Karpas-422 (cell line): ENCODE measurements around the gene NFKBIE. TPM values are rescaled to one million over a fixed set of nuclear protein-coding genes. Genes with fewer than 3 reads are reported as not detected.

Source experiments
- DNase-seq: peaks from one replicate; pipeline ENCODE4 v3.0.0-alpha.2; 2015
- H2AFZ ChIP-seq: fragments of 200-600 bp; sonication (generic); 2 replicates; pipeline ENCODE4 v1.6.1; 2014; ENCODE audit warnings: antibody characterized with exemption, low read length, mixed read lengths
- H3K27ac ChIP-seq: fragments of 200-600 bp; sonication (generic); 2 replicates; pipeline ENCODE4 v1.5.1; 2014; ENCODE audit warnings: mild to moderate bottlenecking, low read length, moderate library complexity
- H3K27me3 ChIP-seq: fragments of 200-600 bp; sonication (generic); 2 replicates; pipeline ENCODE4 v1.6.1; 2014; ENCODE audit warnings: low read length, mixed read lengths
- H3K36me3 ChIP-seq: fragments of 200-600 bp; sonication (generic); 2 replicates; pipeline ENCODE4 v1.6.1; 2014; ENCODE audit warnings: low read length, mixed read lengths; ENCODE audit not compliant: insufficient read depth
- H3K4me1 ChIP-seq: fragments of 200-600 bp; sonication (generic); 2 replicates; pipeline ENCODE4 v1.6.1; 2014; ENCODE audit warnings: mild to moderate bottlenecking, low read length, mixed read lengths
- H3K4me2 ChIP-seq: fragments of 200-600 bp; sonication (generic); 2 replicates; pipeline ENCODE4 v1.6.1; 2014; ENCODE audit warnings: low read length, low read depth, mild to moderate bottlenecking; ENCODE audit not compliant: poor library complexity, severe bottlenecking
- H3K4me3 ChIP-seq: fragments of 200-600 bp; sonication (generic); 2 replicates; pipeline ENCODE4 v1.5.1; 2014; ENCODE audit warnings: mild to moderate bottlenecking, antibody characterized with exemption, low read length, mixed read lengths
- H3K79me2 ChIP-seq: fragments of 200-600 bp; sonication (generic); 2 replicates; pipeline ENCODE4 v1.6.1; 2014; ENCODE audit warnings: mild to moderate bottlenecking, low read length, mixed read lengths
- H3K9ac ChIP-seq: fragments of 200-600 bp; sonication (generic); 2 replicates; pipeline ENCODE4 v1.6.0; 2014; ENCODE audit warnings: low read length
- H3K9me2 ChIP-seq: fragments of 200-600 bp; sonication (generic), shearing (Covaris generic); replicated peaks from 2 replicates; pipeline ENCODE4 v1.6.0; 2014; ENCODE audit warnings: mild to moderate bottlenecking, low read length, moderate library complexity; ENCODE audit not compliant: insufficient read depth
- H3K9me3 ChIP-seq: fragments of 300-700, 200-600 bp; sonication (generic); 2 replicates; pipeline ENCODE4 v1.6.1; 2014; ENCODE audit warnings: low read length, mixed read lengths
- H4K20me1 ChIP-seq: fragments of 200-600 bp; sonication (generic); 2 replicates; pipeline ENCODE4 v1.6.1; 2014; ENCODE audit warnings: mild to moderate bottlenecking, antibody characterized with exemption, low read length, low read depth; ENCODE audit not compliant: insufficient read depth
- total RNA-seq: library from RNA; depleted of rRNA; stranded (reverse); fragments of >200 nt; shearing (Covaris generic); gene quantifications from 2 replicates; pipeline ENCODE4 v1.2.3, GENCODE V29; 2014; ENCODE audit warnings: low replicate concordance

The NFKBIE gene
- total RNA-seq, 1 experiment from 2014 or later, result 26.1 TPM

DNA sequence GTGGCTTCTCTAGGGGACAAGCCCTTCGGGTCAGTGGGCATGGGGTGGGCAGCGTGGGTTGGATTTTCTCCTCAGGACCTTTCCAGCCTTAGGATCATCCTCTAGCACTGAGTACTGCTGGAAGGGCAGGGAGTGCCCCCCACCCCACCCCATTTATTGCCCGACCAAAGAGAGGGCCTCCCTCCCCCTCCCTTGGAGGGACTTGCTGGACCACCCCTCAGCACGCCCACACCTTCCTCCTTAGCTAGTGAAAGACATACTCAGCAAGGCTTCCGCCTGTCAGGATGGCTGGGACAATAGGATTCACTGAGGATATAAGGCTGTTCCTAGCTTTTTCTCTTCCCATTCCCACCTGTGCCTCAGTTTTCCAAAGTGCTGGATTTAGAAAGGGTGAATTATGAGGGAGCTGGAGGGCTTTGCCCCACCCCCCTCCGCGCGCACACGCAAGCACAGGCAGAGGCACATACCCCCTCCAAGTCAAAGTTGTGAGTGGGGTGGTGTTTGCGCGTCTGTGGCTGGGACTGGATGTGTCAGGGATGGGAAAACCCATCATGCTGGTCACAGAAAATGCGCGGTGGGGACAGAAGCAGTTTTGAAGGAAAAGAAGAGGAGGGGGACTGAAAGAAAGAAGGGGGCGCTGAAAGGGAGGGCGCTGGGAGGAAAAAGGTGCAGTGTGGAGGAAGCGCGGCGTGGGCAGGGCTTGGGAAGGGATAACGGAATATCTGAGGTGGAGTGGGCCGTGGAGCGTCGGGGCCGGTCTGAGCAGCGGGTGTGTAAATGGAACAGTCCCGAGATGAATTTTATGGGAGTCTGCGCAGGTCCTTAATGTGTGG, 42.6 kb downstream of the NFKBIE start:
- Histone ChIP-seq H2AFZ (peak overlapping the region; percentile 74; the same call in 1 of the 2 replicates), H3K4me3 (peak overlapping the region; percentile 74), H3K9me2 (no peaks in the 10 kb centered on the region), H4K20me1 (peaks cover 4% of the 10 kb centered on the region; the same call in 1 of the 2 replicates), H3K36me3 (no peaks in the 10 kb centered on the region), H3K9me3 (no peaks in the 10 kb centered on the region), H3K79me2 (peaks cover 37% of the 10 kb centered on the region), H3K27ac (no peak overlapping the region), H3K4me2 (peak overlapping the region; percentile 92), H3K9ac (peak overlapping the region; percentile 84), H3K27me3 (no peaks in the 10 kb centered on the region), H3K4me1 (peaks cover 64% of the 10 kb centered on the region)
- DNase-seq, result no peak

- Histone ChIP-seq H3K4me1 (peaks cover 64% of the 10 kb centered on the region), H3K36me3 (no peaks in the 10 kb centered on the region), H4K20me1 (peaks cover 4% of the 10 kb centered on the region; the same call in 1 of the 2 replicates), H3K79me2 (peaks cover 32% of the 10 kb centered on the region), H2AFZ (no peak overlapping the region), H3K27ac (no peak overlapping the region), H3K9me3 (no peaks in the 10 kb centered on the region), H3K4me2 (no peak overlapping the region), H3K9me2 (no peaks in the 10 kb centered on the region), H3K9ac (peak overlapping the region; percentile 39; the same call in 1 of the 2 replicates), H3K4me3 (no peak overlapping the region), H3K27me3 (no peaks in the 10 kb centered on the region)
- no peak for DNase-seq
These were observed 43.4 kb downstream of the NFKBIE start for GRCh38 chr6:44221961-44222335.

GRCh38 chr6:44221291-44221960, 43.9 kb downstream of the NFKBIE start:
- H3K4me3 ChIP-seq, result no peak overlapping the region
- DNase-seq, result peak; percentile 92
- H3K36me3 ChIP-seq, result no peaks in the 10 kb centered on the region
- H4K20me1 ChIP-seq, result peaks cover 4% of the 10 kb centered on the region; the same call in 1 of the 2 replicates
- no peaks in the 10 kb centered on the region for H3K9me3 ChIP-seq
- H3K79me2 ChIP-seq, result peaks cover 28% of the 10 kb centered on the region
- no peak overlapping the region for H3K27ac ChIP-seq
- H3K9me2 ChIP-seq, result no peaks in the 10 kb centered on the region
- H2AFZ ChIP-seq, result no peak overlapping the region
- H3K4me1 ChIP-seq, result peaks cover 60% of the 10 kb centered on the region
- peak overlapping the region; percentile 42 for H3K9ac ChIP-seq
- no peaks in the 10 kb centered on the region for H3K27me3 ChIP-seq
- no peak overlapping the region for H3K4me2 ChIP-seq

GRCh38 chr6:44220913-44221290, 44.4 kb downstream of the NFKBIE start:
- peaks cover 55% of the 10 kb centered on the region for H3K4me1 ChIP-seq
- no peaks in the 10 kb centered on the region for H3K9me3 ChIP-seq
- H3K79me2 ChIP-seq, result peaks cover 23% of the 10 kb centered on the region
- H3K4me2 ChIP-seq, result no peak overlapping the region
- H3K9me2 ChIP-seq, result no peaks in the 10 kb centered on the region
- H4K20me1 ChIP-seq, result peaks cover 4% of the 10 kb centered on the region; the same call in 1 of the 2 replicates
- H3K27ac ChIP-seq, result no peak overlapping the region
- no peak overlapping the region for H2AFZ ChIP-seq
- no peak for DNase-seq
- no peak overlapping the region for H3K4me3 ChIP-seq
- no peak overlapping the region for H3K9ac ChIP-seq
- no peaks in the 10 kb centered on the region for H3K27me3 ChIP-seq
- H3K36me3 ChIP-seq, result no peaks in the 10 kb centered on the region

- no peaks in the 10 kb centered on the region for H3K36me3 ChIP-seq
- H3K27ac ChIP-seq, result no peak overlapping the region
- no peaks in the 10 kb centered on the region for H3K9me2 ChIP-seq
- no peak for DNase-seq
- peak overlapping the region; percentile 81 for H3K4me2 ChIP-seq
- H3K9me3 ChIP-seq, result no peaks in the 10 kb centered on the region
- H3K79me2 ChIP-seq, result peaks cover 15% of the 10 kb centered on the region
- H4K20me1 ChIP-seq, result peaks cover 4% of the 10 kb centered on the region; the same call in 1 of the 2 replicates
- peak overlapping the region; percentile 63; the same call in 1 of the 2 replicates for H3K9ac ChIP-seq
- H3K4me3 ChIP-seq, result peak overlapping the region; percentile 66; the same call in 1 of the 2 replicates
- no peak overlapping the region for H2AFZ ChIP-seq
- no peaks in the 10 kb centered on the region for H3K27me3 ChIP-seq
- H3K4me1 ChIP-seq, result peaks cover 47% of the 10 kb centered on the region
These were observed 45.3 kb downstream of the NFKBIE start for GRCh38 chr6:44219815-44220784.

- peak; percentile 78 for DNase-seq
- peak overlapping the region; percentile 81 for H3K4me2 ChIP-seq
- peaks cover 38% of the 10 kb centered on the region for H3K4me1 ChIP-seq
- peak overlapping the region; percentile 63 for H3K9ac ChIP-seq
- H2AFZ ChIP-seq, result peak overlapping the region; percentile 86; the same call in 1 of the 2 replicates
- H4K20me1 ChIP-seq, result peaks cover 4% of the 10 kb centered on the region; the same call in 1 of the 2 replicates
- H3K27ac ChIP-seq, result no peak overlapping the region
- no peaks in the 10 kb centered on the region for H3K9me3 ChIP-seq
- no peaks in the 10 kb centered on the region for H3K9me2 ChIP-seq
- no peaks in the 10 kb centered on the region for H3K27me3 ChIP-seq
- H3K79me2 ChIP-seq, result peaks cover 6% of the 10 kb centered on the region
- no peaks in the 10 kb centered on the region for H3K36me3 ChIP-seq
- peak overlapping the region; percentile 66 for H3K4me3 ChIP-seq
These were observed 46.1 kb downstream of the NFKBIE start for GRCh38 chr6:44219053-44219814.

- Histone ChIP-seq H3K36me3 (no peaks in the 10 kb centered on the region), H3K4me2 (no peak overlapping the region), H3K9ac (no peak overlapping the region), H3K4me1 (peaks cover 30% of the 10 kb centered on the region), H3K27ac (no peak overlapping the region), H3K27me3 (no peaks in the 10 kb centered on the region), H3K9me2 (no peaks in the 10 kb centered on the region), H3K79me2 (no peaks in the 10 kb centered on the region), H2AFZ (no peak overlapping the region), H3K4me3 (no peak overlapping the region), H3K9me3 (no peaks in the 10 kb centered on the region), H4K20me1 (peaks cover 4% of the 10 kb centered on the region; the same call in 1 of the 2 replicates)
- no peak for DNase-seq
These were observed 47.8 kb downstream of the NFKBIE start for GRCh38 chr6:44217332-44218143.
